Measurements from ENCODE around the gene UPK1B.
"Not testable (repeated sequence)": the region's sequence is repeated elsewhere in the genome, so short reads cannot be mapped to it uniquely, and the experiment has no call there.

Gene UPK1B

DNA sequence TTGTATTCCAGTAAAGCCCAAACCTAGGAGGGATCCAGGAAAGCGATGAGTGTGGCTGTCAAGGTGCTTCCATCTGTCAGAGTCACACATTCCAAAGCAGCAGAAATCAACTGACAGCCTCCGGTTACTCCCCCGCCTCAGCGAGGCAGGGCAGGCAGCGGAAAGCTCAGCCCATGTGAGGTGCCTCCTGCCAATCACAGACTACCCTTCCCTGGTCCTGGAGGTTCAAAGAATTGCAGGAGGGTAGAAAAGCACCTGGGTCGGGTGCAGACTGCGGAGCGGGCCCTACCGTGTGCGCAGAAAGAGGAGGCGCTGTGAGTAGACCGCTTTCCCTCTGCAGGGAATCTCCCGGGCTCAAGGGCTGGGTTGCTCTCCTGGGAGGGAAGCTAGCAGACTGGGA is at the start of gene UPK1B:
Gene UPK1B (plus strand): TSS at position 274 of the 400 bp plus-strand sequence. CDS start 13,144 bp downstream, outside the sequence.
- no peak for DNase-seq

DNA sequence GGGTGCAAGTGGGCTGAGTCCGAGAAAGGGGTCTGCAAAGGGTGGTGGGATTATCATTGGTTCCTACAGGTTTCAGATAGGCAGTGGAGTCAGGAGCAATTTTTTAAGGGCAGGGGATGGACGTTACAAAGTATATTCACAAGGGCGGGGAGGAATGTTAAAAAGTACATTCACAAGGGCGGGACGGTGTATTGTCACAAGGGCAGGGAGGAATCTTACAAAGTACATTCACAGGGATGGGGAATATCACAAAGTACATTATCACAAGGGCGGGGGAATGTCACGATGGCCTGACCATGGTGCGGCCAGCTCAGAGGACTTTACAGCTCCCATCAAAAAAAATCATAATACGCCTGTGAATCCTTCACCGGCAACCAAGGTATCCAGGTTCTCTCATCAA is 48.1 kb upstream of the UPK1B start:
- no peak for DNase-seq

DNA sequence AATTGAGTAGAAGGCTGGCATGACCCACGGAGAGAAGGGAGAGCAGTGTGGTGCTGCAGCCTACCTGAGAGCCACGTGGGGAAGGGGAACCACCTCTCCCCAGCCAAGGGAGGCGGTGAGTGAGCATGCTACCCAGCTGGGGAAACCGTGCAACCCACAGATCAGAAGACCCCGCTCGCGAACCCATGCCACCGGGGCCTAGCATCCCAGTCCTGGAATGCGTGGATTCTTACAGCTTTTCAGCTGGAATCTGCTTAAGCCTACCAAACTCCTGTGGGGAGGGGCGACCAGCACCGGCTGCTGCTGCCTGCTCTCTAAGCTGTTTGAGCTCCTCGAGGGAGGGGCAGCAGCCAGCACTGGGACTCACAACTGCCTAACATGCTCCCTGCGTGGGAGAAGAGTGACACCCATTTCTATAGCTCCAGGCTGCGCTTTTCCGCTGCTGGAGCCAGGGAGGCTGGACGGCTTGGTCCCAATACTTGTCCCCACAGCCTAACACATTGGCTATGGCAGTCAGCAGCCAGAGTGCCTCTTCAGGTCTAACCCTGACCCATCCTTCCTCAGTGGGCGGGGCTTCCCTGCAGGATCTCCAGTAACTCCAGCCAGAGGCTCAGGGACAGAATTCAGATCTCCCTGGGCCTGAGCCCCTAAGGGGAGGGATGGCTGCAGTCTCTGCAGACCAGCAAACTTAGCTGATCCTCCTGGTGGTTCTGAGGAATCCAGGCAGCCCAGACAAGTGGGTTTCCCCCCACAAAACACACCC is 47.5 kb upstream of the UPK1B start:
- DNase-seq, result no peak

DNA sequence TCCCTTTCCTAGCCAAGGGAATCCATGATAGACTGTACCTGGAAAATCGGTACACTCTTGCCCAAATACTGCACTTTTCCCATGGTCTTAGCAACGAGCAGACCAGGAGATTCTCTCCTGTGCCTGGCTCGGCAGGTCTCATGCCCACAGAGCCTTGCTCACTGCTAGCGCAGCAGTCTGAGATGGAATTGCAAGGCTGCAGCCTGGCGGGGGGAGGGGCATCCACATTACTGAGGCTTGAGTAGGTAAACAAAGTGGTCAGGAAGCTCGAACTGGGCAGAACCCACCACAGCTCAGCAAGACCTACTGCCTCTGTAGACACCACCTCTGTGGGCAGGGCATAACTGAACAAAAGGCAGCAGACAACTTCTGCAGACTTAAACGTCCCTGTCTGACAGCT is 43.1 kb upstream of the UPK1B start:
- DNase-seq, result not testable (repeated sequence)

DNA sequence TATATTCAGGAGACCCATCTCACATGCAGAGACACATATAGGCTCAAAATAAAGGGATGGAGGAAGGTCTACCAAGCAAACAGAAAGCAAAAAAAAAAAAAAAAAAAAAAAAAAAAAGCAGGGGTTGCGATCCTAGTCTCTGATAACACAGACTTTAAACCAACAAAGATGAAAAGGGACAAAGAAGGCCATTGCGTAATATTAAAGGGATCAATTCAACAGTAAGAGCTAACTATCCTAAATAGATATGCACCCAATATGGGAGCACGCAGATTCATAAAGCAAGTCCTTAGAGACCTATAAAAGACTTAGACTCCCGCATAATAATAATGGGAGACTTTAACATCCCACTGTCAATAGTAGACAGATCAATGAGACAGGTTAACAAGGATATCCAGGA is 41.1 kb upstream of the UPK1B start:
- not testable (repeated sequence) for DNase-seq

DNA sequence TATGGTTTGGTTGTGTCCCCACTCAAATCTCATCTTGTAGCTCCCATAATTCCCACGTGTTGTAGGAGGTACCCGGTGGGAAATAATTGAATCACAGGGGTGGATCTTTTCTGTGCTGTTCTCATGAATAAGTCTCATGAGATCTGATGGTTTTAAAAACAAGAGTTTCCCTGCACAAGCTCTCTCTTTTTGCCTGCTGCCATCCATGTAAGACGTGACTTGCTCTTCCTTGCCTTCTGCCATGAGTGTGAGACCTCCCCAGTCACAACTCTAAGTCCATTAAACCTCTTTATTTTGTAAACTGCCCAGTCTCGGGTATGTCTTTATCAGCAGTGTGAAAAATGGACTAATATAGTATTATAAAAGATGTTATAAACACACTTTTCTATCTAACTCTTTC is 34.0 kb upstream of the UPK1B start:
- not testable (repeated sequence) for DNase-seq

DNA sequence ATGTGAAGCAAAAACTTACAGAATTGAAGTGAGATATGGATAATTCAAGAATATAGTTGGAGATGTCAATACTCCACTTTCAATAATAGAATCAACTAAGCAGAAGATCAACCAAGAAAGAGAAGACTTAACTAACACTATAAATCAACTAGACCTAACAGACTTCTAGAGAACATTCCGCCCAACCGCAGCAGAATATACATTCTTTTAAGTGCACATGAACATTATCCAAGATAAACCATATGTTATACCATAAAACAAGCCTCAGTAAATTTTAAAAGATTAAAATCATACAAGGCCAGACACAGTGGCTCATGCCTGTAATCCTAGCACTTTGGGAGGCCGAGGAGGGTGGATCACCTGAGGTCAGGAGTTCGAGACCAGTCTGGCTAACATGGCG is 32.9 kb upstream of the UPK1B start:
- DNase-seq, result no peak

DNA sequence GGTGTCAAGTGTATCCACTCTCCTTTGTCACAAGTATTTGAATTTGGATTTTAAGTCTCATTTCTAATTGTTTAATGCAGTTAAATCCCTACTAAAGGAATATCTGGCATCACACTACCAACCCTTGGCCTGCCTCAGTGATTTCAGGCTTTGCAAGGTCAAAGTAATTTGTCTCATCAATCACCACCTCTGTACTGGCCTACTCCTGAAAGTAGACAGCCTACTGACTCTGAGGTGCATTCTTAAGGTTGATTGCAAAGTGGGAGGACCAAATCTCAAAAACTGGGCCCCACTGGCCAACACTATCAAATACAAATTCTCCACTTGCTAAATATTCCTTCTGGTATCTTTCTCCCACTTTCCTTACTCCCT is 28.3 kb upstream of the UPK1B start:
- DNase-seq, result no peak

DNA sequence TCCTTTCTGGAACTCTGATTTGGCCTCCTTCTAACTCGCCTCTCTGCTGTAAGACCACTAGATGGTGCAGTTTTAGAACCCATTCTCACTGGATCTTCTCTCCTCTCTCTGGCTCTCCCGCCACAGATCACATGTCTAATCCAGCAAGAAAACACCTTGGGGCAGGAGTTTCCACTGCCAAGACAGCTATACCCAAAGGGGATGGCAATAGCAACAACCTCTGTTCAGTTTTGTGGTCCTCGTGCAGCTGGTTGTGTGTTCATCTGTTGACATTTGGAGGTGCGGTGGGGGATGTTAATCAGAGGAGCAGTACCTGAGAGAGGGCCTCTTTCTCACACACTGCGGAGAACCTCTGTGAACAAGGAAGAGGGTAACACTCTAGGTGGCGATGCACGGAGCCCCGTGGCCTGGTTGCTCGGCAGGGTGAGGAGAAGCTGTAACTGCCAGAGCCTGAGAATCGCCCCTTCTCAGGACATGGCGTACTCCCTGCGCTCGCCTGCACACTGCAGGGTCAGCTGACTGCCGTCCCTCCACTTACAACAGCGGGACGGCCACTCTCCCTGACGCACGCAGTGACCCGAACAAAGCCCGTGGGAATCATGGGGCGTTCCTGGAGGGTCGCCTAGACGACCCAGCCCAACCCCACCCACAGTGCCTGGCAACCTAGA is 27.8 kb upstream of the UPK1B start, which contains the start of gene TEX55:
Gene TEX55 (plus strand): TSS at position 666 of the 668 bp plus-strand sequence. CDS start 25 bp downstream, outside the sequence.
- DNase-seq, result peak; percentile 74

DNA sequence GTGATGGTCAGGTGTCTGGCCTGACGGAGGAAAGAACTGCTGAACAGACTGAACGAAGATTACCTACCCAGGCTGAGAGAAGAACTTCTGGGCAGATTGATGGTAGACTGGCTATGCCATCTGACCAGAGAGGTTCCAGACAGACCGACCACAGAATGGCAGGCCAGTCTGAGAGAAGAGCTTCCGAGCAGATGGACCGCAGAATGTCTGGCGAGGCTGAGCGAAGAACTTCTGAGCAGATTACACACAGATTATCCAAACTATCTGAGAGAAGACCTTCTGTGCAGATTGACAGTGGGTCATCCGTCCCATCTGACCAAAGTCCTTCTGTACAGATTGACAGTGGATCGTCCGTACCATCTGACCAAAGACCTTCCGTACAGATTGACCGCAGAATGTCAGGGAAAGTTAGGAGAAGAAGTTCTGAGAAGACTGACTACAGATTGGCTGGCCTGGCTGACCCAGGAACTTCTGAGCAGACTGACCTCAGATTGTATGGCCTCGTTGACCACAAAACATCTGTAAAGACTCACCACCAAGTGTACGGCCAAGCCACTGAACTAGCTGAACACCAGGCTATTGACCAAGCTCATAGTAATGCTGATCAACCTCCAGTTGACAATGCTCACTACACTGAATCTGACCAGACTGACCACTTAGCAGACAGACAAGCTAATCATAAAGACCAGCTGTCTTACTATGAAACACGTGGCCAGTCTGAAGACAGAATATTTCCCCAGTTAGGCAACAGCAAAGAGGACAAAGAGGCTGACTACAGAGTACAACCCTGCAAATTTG is 26.6 kb upstream of the UPK1B start:
- DNase-seq, result no peak

DNA sequence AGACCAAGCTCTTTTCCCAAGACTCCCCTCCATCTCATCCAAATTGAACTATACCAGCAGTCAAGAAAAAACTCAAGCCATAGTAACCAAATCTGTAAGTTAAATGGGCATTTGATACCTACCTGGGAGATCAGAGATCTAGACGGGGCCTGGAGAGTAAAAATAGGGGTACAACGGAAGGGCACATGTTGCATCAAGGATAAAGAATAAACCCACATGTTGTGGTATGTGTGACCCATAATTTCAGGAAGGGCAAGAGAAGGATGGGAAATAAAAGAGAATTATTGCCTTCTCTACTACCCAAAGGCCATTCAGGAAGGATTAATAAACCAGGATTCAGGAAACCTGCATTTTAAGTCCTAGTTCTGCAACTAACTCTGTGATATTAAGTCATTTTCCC is 25.9 kb upstream of the UPK1B start:
- no peak for DNase-seq

DNA sequence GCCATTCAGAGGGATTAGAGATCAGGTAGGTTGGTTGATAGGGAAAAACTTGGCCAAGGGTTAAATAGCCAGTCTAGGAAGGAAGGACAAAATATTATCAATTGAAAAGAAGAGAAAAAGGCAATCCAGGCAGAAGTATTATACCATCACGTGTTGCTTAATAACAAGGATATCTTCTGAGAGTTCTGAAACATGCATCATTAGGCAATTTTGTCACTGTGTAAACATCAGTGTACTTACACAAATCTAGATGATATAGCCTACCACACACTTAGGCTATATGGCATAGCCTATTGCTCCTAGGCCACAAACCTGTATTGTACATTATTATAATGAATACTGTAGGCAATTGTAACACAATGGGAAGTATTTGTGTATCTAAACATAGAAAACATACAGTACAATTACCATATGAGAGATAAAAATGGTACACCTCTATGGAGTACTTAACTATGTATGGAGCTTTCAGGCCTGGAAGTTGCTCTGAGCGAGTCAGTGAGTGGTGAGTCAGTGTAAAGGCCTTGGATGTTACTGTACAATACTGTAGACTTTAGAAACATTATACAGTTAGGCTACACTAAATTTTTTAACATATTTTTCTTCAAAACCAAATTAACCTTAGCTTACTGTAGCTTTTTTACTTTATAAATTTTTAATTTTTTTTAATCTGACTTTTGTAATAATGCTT is 24.8 kb upstream of the UPK1B start:
- no peak for DNase-seq

DNA sequence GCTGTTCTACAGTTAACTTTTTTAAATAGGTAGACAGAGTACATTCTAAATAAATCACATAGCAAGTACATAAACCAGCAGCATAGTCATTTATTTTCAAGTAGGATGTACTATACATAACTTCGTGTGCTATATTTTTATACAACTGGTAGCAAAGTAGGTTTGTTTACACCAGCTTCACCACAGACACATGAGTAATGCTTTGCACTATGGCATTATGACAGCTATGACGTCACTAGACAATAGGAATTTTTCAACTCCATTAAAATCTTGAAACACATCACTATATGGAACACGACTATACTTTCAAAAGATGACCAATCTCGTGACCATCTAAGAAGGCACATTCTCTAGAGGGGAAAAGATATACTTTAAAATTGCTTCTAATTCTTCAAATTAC is 23.9 kb upstream of the UPK1B start:
- no peak for DNase-seq

DNA sequence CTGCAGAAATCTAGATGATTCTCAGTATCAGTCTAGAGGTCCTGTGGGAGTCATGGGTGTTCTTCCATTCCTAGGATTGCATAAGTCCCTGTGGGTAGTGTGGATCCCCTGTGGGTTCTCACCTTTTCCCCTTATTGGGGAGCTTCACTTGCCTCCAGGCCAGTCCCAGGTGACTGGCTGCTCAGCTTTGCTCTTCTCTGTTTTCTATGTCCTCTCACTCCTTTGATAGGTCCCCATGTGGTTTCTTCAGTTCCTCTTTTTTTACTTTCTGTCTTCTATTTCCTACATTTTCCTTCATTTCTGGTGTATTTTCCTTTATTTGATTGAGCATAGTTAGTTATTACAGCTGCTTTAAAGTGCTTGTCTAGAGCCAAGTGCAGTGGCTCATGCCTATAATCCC is 16.5 kb upstream of the UPK1B start:
- DNase-seq, result no peak

DNA sequence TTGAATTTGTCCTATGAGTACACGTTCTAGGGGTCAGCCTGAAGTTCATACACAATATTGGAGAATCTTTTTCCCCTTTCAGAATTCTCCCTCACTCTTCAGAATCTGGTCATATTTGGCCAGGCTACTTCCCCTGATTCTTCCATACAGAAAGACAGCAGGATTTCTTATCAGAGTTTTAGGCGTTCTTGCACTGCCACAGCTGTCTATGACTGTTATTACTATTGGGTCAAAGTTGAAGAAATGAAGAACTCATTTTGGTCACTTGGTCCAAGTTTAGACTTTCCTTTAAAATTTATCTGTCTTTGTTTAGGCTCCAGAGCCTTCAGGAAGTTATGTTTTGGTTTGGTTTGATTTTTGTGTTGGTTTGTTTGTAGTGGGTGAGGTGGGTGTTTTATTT is 15.4 kb upstream of the UPK1B start:
- DNase-seq, result no peak

DNA sequence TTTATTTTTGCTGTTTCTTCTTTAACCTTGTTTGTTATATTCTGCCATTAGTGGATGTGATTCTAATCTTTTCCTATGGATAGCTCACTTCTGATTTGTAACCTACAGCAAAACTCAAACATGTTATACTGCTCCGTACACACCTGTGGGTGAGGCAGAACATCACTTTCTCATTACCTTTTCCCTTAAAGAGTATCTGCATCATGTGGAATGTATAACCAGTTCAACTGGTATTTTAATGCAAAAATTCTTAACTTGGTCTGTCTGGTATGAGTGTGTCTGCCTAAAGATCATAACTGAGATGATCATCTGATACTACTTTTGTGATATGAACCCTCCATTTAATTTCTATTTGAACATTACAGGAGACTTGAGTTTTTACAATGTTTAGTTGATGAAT is 13.0 kb upstream of the UPK1B start:
- DNase-seq, result no peak

DNA sequence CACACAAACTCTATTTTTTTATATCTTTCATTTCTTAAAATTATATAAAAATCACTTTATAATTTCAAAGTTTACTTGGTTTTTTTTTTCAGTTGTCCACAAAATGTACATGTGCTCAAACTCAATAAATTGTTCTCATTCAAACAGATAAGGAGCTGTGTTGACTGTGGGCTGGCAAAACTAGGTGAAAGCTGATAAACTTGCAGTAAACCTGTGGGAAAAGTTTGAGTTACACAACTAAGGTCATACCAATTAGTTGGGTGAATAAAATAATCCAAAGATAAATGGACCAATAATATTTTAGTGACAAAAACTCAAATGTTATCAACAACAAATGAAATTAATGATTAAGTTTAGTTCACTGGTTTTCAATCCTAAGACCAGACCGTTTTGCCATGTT is 12.6 kb upstream of the UPK1B start:
- no peak for DNase-seq

DNA sequence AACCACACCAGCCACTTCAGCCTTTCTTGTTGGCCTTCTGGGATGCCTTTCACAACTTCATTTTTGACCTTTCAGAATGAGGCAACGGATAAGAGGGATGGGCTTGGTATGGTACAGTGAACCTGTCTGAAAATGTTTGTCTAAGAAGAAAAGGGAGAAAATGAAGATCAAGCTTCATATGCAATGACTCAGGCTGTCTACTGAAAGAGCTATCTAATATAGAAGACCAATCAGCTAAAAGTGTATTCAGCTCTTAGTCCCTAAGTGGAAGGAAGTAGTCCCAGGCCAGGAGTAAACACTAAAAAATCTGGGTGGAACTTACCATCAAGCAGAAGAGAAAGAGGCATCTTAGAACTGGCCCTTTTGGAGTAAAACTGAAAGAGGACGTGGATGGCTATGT is 12.2 kb upstream of the UPK1B start:
- DNase-seq, result no peak

DNA sequence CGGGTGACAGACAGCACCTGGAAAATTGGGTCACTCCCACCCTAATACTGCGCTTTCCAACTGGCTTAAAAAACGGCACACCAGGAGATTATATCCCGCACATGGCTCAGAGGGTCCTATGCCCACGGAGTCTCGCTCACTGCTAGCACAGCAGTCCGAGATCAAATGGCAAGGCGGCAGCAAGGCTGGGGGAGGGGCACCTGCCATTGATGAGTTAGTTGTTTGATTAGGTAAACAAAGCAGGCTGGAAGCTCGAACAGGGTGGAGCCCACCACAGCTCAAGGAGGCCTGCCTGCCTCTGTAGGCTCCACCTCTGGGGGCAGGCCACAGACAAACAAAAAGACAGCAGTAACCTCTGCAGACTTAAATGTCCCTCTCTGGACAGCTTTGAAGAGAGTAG is 8.7 kb upstream of the UPK1B start:
- not testable (repeated sequence) for DNase-seq

DNA sequence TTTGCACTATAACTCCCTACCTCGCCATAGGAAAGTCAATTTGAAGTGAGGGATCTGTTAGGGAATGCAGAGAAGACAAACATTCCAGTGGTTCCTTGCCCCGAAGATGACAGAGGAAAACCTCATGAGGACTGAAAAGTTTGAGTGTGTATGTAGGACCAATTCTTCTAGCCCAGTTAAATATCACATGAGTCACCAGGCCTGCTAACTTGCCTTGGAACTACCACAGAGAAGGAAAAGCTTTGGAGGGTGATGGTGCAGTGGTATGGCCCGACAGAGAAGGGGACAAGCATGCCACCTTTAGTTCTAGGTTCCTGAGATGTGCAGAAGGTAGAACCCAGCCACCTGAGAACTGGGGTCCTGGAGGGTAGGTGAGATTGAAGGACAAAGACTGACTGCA is 2.6 kb upstream of the UPK1B start:
- no peak for DNase-seq

DNA sequence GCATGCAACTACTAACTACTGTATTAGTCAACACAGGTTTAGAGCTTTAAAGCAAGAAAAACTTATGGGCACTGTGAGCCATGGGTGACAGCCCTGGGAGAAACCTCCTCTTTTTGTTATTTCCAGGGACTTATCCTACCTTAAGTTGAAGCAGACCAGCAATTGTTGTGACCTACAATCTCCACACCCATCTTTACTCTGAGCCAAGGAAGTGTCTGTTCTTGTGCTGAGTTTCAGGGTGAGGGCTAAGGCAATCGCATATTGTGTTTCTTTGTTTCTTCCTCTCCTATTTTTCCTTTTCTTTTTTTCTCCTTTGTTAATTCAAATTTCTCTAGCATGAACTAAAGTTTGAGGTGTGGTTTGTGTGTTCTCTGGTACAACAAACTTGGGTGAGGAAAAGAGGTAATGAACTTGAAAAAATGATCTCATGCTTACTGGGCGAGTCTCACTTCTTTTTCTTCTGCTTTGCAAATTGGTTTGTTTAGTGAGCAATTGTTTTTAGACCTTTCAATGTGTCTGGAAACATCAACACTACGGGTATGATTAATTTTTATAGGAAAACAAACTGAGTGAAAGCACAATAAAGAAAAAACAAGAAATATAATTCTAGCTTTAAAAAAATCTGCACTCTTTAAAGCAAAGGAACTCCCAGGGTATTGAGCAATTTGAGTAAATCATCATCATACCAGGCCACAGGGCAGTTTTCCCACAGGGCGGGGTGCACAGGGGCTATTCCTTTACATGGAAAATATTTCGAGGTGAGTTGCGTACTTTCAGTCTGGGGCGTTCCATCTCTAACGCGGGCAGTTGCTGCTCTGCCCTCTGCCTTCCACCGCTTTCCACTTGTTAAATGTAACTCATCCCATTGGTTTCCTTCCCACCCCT is 2.7 kb downstream of the UPK1B start:
- no peak for DNase-seq

DNA sequence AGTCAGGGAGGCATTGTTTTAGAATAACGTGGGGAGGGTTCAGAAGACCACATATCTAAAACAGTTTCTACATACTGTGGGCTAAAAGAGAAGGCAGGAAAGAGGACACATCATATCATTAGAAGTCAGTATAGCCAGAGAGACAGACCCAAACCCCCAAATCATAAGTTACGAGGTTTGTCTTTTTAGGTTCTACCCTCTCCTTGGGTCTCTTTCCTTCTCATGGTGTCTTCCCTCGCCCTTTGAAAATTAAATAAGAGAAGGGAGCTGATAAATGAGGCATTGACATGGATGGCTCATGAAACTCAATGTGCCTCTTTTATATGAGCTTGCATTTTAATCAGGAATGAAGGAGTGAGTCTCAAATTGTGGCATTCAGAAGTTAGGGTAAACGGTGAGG is 3.4 kb downstream of the UPK1B start:
- no peak for DNase-seq

Data from NCI-H1105 treated with DMSO at 0.1 percent for 48 hours (cell line).